ENCODE data around the gene CFAP299.

Gene CFAP299

GRCh38 chr4:80560337-80560736 is 224.8 kb downstream of the CFAP299 start:
- no peak for DNase-seq
- no peak for TF ChIP-seq GATA1 (IDR thresholded peaks at IDR 0.05; ENCODE audit: low read depth, low read length)
- no peak for TF ChIP-seq POLR2A (IDR thresholded peaks at IDR 0.05; ENCODE audit: low read length)

- no peak for DNase-seq
- no peak for TF ChIP-seq POLR2A (IDR thresholded peaks at IDR 0.05; ENCODE audit: low read length)
- TF ChIP-seq GATA1 (IDR thresholded peaks at IDR 0.05; ENCODE audit: low read depth, low read length), result no peak
Measured at GRCh38 chr4:80566203-80566872, 230.8 kb downstream of the CFAP299 start.

- TF ChIP-seq POLR2A (IDR thresholded peaks at IDR 0.05; ENCODE audit: low read length), result no peak
- TF ChIP-seq GATA1 (IDR thresholded peaks at IDR 0.05; ENCODE audit: low read depth, low read length), result no peak
- no peak for DNase-seq
Measured at GRCh38 chr4:80568891-80569290, 233.4 kb downstream of the CFAP299 start.

- no peak for DNase-seq
- no peak for TF ChIP-seq POLR2A (IDR thresholded peaks at IDR 0.05; ENCODE audit: low read length)
- no peak for TF ChIP-seq GATA1 (IDR thresholded peaks at IDR 0.05; ENCODE audit: low read depth, low read length)
Measured at GRCh38 chr4:80576796-80577195, 241.3 kb downstream of the CFAP299 start.

- no peak for DNase-seq
Measured at GRCh38 chr4:80578001-80578400, 242.5 kb downstream of the CFAP299 start.

GRCh38 chr4:80585542-80585941 is 250.0 kb downstream of the CFAP299 start:
- TF ChIP-seq GATA1 (IDR thresholded peaks at IDR 0.05; ENCODE audit: low read depth, low read length) (no peak), POLR2A (IDR thresholded peaks at IDR 0.05; ENCODE audit: low read length) (no peak)
- DNase-seq, result no peak

More at GRCh38 chr4:80578001-80578400, 242.5 kb downstream of the CFAP299 start:
- no peak for TF ChIP-seq GATA1 (IDR thresholded peaks at IDR 0.05; ENCODE audit: low read depth, low read length)
- TF ChIP-seq POLR2A (IDR thresholded peaks at IDR 0.05; ENCODE audit: low read length), result no peak

GRCh38 chr4:80586716-80587115 is 251.2 kb downstream of the CFAP299 start:
- DNase-seq, result no peak
- TF ChIP-seq GATA1 (IDR thresholded peaks at IDR 0.05; ENCODE audit: low read depth, low read length) (no peak), POLR2A (IDR thresholded peaks at IDR 0.05; ENCODE audit: low read length) (no peak)

GRCh38 chr4:80587871-80588385 is 252.4 kb downstream of the CFAP299 start:
- DNase-seq, result no peak
- TF ChIP-seq POLR2A (IDR thresholded peaks at IDR 0.05; ENCODE audit: low read length), result no peak
- no peak for TF ChIP-seq GATA1 (IDR thresholded peaks at IDR 0.05; ENCODE audit: low read depth, low read length)

GRCh38 chr4:80592950-80593349 is 257.4 kb downstream of the CFAP299 start:
- TF ChIP-seq GATA1 (IDR thresholded peaks at IDR 0.05; ENCODE audit: low read depth, low read length) (no peak), POLR2A (IDR thresholded peaks at IDR 0.05; ENCODE audit: low read length) (no peak)
- DNase-seq, result no peak

GRCh38 chr4:80594701-80595100 is 259.2 kb downstream of the CFAP299 start:
- TF ChIP-seq GATA1 (IDR thresholded peaks at IDR 0.05; ENCODE audit: low read depth, low read length) (no peak), POLR2A (IDR thresholded peaks at IDR 0.05; ENCODE audit: low read length) (no peak)
- DNase-seq, result no peak

- DNase-seq, result no peak
- TF ChIP-seq POLR2A (IDR thresholded peaks at IDR 0.05; ENCODE audit: low read length) (no peak), GATA1 (IDR thresholded peaks at IDR 0.05; ENCODE audit: low read depth, low read length) (no peak)
Measured at GRCh38 chr4:80608281-80608980, 272.9 kb downstream of the CFAP299 start.

GRCh38 chr4:80610199-80610598 is 274.7 kb downstream of the CFAP299 start:
- DNase-seq, result no peak
- TF ChIP-seq GATA1 (IDR thresholded peaks at IDR 0.05; ENCODE audit: low read depth, low read length), result no peak
- TF ChIP-seq POLR2A (IDR thresholded peaks at IDR 0.05; ENCODE audit: low read length), result no peak

GRCh38 chr4:80610845-80611677 is 275.5 kb downstream of the CFAP299 start:
- no peak for TF ChIP-seq GATA1 (IDR thresholded peaks at IDR 0.05; ENCODE audit: low read depth, low read length)
- TF ChIP-seq POLR2A (IDR thresholded peaks at IDR 0.05; ENCODE audit: low read length), result no peak
- DNase-seq, result no peak

GRCh38 chr4:80611678-80611979 is 276.1 kb downstream of the CFAP299 start:
- DNase-seq, result no peak
- TF ChIP-seq POLR2A (IDR thresholded peaks at IDR 0.05; ENCODE audit: low read length) (no peak), GATA1 (IDR thresholded peaks at IDR 0.05; ENCODE audit: low read depth, low read length) (no peak)
